ENCODE results near the gene LENG9. TPM values are rescaled to one million over a fixed set of nuclear protein-coding genes. Genes with fewer than 3 reads are reported as not detected.

LENG9 gene
- total RNA-seq, 2 donors from 2014 or later, result 6.0 to 9.9 TPM

GRCh38 chr19:54460230-54461005 is 3.2 kb downstream of the LENG9 start:
- peaks cover 11% of the 10 kb centered on the region for H3K36me3 Mint-ChIP-seq
- H3K27me3 Mint-ChIP-seq, result no peaks in the 10 kb centered on the region
- DNase-seq (ENCODE audit: low spot score) (no peak), ATAC-seq (no peak)
- H3K4me1 Mint-ChIP-seq (ENCODE audit: low read depth in 2 of 2), result peaks cover 34 to 39% of the 10 kb centered on the region in 2 donors
- H3K4me3 Mint-ChIP-seq, result peak overlapping the region; percentile 28
- no peaks in the 10 kb centered on the region for H3K9me3 Mint-ChIP-seq
- H3K27ac Mint-ChIP-seq, result peak overlapping the region in 1 of 2 donors; percentile 70

- Mint-ChIP-seq H3K4me3 (peak overlapping the region; percentile 28), H3K27ac (peak overlapping the region; percentile 70), H3K27me3 (no peaks in the 10 kb centered on the region), H3K4me1 (ENCODE audit: low read depth in 2 of 2) (peaks cover 31 to 34% of the 10 kb centered on the region in 2 donors), H3K36me3 (peaks cover 11% of the 10 kb centered on the region), H3K9me3 (no peaks in the 10 kb centered on the region)
- ATAC-seq, result no peak
- no peak for DNase-seq (ENCODE audit: low spot score)
Observed at GRCh38 chr19:54459282-54460229, 4.0 kb downstream of the LENG9 start.

GRCh38 chr19:54458648-54459281 is 4.8 kb downstream of the LENG9 start:
- DNase-seq (ENCODE audit: low spot score) (no peak), ATAC-seq (no peak)
- Mint-ChIP-seq H3K27ac (peak overlapping the region; percentile 70), H3K36me3 (peaks cover 11% of the 10 kb centered on the region), H3K4me3 (no peak overlapping the region), H3K9me3 (no peaks in the 10 kb centered on the region), H3K27me3 (no peaks in the 10 kb centered on the region), H3K4me1 (ENCODE audit: low read depth in 2 of 2) (peaks cover 28% of the 10 kb centered on the region in 2 donors)

DNA sequence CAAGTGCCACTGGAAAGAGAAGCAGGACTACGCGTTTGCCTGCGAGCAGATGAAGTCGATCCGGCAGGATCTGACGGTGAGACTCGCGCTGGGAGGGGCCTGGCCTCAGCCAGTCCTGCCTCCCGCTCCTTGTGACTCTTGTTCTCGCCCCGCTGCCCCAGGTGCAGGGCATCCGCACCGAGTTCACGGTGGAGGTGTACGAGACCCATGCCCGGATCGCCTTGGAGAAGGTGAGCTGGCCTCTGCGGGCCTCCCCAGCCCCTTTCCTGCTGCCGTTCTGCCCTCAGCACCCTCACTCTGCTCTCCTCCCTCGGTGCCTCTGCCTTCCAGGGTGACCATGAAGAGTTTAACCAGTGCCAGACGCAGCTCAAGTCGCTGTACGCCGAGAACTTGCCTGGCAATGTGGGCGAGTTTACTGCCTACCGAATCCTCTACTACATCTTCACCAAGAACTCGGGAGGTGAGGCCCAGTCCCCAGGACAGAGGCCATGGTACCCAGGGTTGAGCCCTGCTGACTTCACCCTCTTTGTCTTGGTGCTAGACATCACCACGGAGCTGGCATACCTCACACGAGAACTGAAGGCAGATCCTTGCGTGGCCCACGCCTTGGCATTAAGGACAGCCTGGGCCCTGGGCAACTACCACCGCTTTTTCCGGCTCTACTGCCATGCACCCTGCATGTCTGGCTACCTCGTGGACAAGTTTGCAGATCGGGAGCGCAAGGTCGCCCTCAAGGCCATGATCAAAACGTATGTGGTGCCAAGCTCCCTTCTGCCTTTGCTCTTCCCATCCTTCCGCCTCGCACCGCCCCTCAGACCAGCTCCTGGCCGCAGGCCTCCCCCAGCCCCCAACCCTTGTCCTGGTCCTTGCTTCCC is 5.6 kb downstream of the LENG9 start:
- H3K4me1 Mint-ChIP-seq (ENCODE audit: low read depth in 2 of 2), result peaks cover 28 to 32% of the 10 kb centered on the region in 2 donors
- peaks cover 15% of the 10 kb centered on the region for H3K36me3 Mint-ChIP-seq
- no peak overlapping the region for H3K4me3 Mint-ChIP-seq
- H3K27me3 Mint-ChIP-seq, result no peaks in the 10 kb centered on the region
- no peak overlapping the region for H3K27ac Mint-ChIP-seq
- no peak for DNase-seq (ENCODE audit: low spot score)
- no peaks in the 10 kb centered on the region for H3K9me3 Mint-ChIP-seq
- no peak for ATAC-seq

DNA sequence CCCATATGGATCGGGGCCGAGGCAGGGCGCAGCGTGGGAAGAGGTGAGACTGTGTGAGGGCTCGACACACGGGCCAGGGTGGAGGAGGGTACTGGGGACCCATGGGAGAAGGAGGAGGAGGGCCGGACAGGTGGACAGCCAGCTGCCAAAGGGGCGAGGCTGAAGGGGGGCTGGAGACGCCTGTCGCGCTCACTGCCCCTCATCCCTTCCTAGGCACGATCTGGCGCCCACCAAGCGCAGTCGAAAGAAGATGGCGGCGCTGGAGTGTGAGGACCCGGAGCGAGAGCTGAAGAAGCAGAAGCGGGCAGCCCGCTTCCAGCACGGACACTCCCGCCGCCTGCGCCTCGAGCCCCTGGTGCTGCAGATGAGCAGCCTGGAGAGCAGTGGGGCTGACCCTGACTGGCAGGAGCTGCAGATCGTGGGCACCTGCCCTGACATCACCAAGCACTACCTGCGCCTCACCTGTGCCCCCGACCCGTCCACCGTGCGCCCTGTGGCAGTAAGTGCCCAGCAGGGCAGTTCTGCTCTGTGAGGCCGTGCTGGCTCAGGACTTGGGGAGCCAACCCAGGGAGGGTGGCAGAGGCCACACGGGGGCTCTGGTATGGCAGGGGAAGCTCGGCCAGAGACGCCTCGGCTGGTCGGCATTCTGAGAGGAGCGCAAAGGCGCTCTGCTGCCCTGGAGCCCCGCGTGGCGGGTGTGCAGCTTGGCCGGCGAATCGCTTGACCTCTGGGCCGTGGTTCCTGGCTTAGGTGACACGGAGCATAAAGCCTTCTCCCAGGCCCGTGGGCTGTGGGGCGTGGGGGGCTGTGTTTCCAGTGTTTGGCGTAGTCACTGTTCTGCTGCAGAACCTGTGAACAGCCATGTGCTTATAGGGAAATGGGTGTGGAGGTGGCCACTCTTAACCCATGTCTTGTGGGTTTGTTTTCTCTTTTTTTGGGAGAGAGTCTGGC is 6.9 kb downstream of the LENG9 start:
- Mint-ChIP-seq H3K36me3 (peaks cover 17% of the 10 kb centered on the region), H3K4me3 (no peak overlapping the region), H3K27ac (no peak overlapping the region), H3K27me3 (no peaks in the 10 kb centered on the region), H3K9me3 (no peaks in the 10 kb centered on the region), H3K4me1 (ENCODE audit: low read depth in 2 of 2) (peaks cover 28 to 33% of the 10 kb centered on the region in 2 donors)
- ATAC-seq, result no peak
- DNase-seq (ENCODE audit: low spot score), result peak; percentile 47

DNA sequence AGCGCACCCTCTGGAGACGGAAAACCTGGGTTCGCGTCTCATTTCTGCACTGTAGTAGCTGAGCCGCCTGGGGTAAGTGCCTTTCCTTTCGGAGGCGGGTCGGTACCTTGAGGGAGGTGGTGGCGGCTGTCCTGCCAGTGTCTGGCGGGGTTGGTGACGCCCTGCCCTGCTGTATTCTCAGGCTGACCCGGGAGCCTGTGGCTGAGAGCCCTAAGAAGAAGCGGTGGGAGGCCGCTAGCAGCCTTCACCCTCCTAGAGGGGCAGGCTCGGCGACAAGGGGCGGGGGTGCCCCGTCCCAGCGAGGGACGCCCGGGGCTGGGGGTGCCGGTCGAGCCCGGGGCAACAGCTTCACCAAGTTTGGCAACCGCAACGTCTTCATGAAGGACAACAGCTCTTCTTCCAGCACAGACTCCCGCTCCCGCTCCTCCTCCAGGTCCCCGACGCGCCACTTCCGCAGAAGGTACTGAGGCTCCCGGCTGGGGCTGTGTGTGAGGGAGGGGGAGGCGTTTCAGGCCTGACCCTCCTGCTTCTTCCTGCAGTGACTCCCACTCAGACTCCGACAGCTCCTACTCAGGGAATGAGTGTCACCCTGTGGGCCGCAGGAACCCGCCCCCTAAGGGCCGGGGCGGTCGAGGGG is 7.7 kb downstream of the LENG9 start:
- DNase-seq (ENCODE audit: low spot score) (peak; percentile 50), ATAC-seq (no peak)
- H3K36me3 Mint-ChIP-seq, result peaks cover 21% of the 10 kb centered on the region

GRCh38 chr19:54454781-54455675 is 8.6 kb downstream of the LENG9 start:
- Mint-ChIP-seq H3K36me3 (peaks cover 30% of the 10 kb centered on the region), H3K27ac (no peak overlapping the region), H3K27me3 (no peaks in the 10 kb centered on the region), H3K4me3 (no peak overlapping the region), H3K9me3 (no peaks in the 10 kb centered on the region), H3K4me1 (ENCODE audit: low read depth in 2 of 2) (peaks cover 43 to 45% of the 10 kb centered on the region in 2 donors)
- ATAC-seq (no peak), DNase-seq (ENCODE audit: low spot score) (peak; percentile 53)

More for the DNA sequence above, 7.7 kb downstream of the LENG9 start:
- no peak overlapping the region for H3K4me3 Mint-ChIP-seq
- H3K4me1 Mint-ChIP-seq (ENCODE audit: low read depth in 2 of 2), result peaks cover 34 to 37% of the 10 kb centered on the region in 2 donors
- H3K9me3 Mint-ChIP-seq, result no peaks in the 10 kb centered on the region
- H3K27me3 Mint-ChIP-seq, result no peaks in the 10 kb centered on the region
- no peak overlapping the region for H3K27ac Mint-ChIP-seq

DNA sequence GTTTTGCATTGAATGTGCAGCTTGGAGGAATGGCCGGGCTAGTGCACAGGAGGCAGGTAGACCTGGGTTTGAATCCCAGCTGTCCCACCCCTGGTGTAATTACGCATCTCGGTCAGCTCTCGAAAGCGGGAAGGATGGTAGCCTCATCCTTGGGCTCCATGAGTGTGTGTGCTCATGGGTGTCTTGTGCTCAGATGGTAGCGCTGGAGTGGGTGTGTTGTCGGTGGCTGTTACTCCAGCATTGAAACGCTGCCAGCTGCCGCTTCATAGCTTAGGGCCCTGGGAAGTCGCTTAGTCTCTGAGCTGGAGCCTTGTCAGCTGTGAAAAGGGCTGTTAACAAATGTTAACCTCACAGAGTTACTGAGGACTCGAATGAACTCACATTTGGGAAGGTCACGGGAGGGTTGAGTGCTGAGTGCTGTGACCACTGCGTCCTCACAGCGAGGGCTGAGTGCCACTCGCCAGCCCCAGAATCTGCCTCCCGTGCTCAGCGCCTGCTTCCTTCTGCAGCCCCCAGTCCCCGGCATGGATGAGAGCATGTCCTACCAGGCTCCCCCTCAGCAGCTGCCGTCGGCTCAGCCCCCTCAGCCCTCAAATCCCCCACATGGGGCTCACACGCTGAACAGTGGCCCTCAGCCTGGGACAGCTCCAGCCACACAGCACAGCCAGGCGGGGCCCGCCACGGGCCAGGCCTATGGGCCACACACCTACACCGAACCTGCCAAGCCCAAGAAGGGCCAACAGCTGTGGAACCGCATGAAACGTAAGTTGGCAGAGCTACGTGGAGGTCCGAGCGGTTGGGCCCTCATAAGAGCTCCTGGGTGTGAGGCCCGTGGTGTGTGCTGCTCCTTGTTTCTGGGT is 9.4 kb downstream of the LENG9 start:
- Mint-ChIP-seq H3K4me1 (ENCODE audit: low read depth in 2 of 2) (peaks cover 41 to 44% of the 10 kb centered on the region in 2 donors), H3K27me3 (no peaks in the 10 kb centered on the region), H3K36me3 (peaks cover 32% of the 10 kb centered on the region), H3K4me3 (no peak overlapping the region), H3K9me3 (no peaks in the 10 kb centered on the region), H3K27ac (no peak overlapping the region)
- DNase-seq (ENCODE audit: low spot score) (peak; percentile 54), ATAC-seq (no peak)

- H3K4me1 Mint-ChIP-seq (ENCODE audit: low read depth in 2 of 2), result peaks cover 43 to 46% of the 10 kb centered on the region in 2 donors
- no peaks in the 10 kb centered on the region for H3K9me3 Mint-ChIP-seq
- peaks cover 27% of the 10 kb centered on the region for H3K36me3 Mint-ChIP-seq
- DNase-seq (ENCODE audit: low spot score) (peak; percentile 54), ATAC-seq (no peak)
- H3K27me3 Mint-ChIP-seq, result no peaks in the 10 kb centered on the region
- no peak overlapping the region for H3K27ac Mint-ChIP-seq
- no peak overlapping the region for H3K4me3 Mint-ChIP-seq
Observed at GRCh38 chr19:54452626-54453025, 11.0 kb downstream of the LENG9 start.

DNA sequence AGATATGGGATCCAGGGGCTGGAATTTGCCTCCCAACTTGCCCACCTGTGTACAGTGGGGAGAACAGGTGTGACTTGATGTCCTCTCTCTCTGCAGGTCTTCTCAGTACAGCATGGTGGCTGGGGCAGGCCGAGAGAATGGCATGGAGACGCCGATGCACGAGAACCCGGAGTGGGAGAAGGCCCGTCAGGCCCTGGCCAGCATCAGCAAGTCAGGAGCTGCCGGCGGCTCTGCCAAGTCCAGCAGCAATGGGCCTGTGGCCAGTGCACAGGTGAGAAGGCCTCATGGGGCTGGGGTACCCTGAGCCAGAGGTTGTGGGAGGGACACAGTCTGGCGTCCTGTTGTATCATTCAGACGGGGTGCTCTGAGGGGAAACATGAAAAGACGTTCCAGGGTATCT is 11.6 kb downstream of the LENG9 start:
- Mint-ChIP-seq H3K27me3 (no peaks in the 10 kb centered on the region), H3K9me3 (no peaks in the 10 kb centered on the region), H3K36me3 (peaks cover 27% of the 10 kb centered on the region), H3K27ac (peak overlapping the region in 1 of 2 donors; percentile 96), H3K4me3 (peak overlapping the region; percentile 100), H3K4me1 (ENCODE audit: low read depth in 2 of 2) (peaks cover 49 to 50% of the 10 kb centered on the region in 2 donors)
- DNase-seq (ENCODE audit: low spot score), result peak; percentile 26
- no peak for ATAC-seq

Data from natural killer cell treated with Interleukin-12 subunit alpha and Interleukin-12 subunit beta and Interleukin-15 and Interleukin-18, amount 100 ng/mL, for 72 hours (primary cell).